DMS114 treated with DMSO at 0.1 percent for 48 hours (cell line): ENCODE data around the gene SERTAD1.
"Not testable (repeated sequence)": the region's sequence is repeated elsewhere in the genome, so short reads cannot be mapped to it uniquely, and the experiment has no call there.

Source experiments
- DNase-seq: peaks from one replicate; lab custom pipeline; 2025; ENCODE audit not compliant: unreplicated experiment; lab: John Stamatoyannopoulos, UW

Gene SERTAD1

DNA sequence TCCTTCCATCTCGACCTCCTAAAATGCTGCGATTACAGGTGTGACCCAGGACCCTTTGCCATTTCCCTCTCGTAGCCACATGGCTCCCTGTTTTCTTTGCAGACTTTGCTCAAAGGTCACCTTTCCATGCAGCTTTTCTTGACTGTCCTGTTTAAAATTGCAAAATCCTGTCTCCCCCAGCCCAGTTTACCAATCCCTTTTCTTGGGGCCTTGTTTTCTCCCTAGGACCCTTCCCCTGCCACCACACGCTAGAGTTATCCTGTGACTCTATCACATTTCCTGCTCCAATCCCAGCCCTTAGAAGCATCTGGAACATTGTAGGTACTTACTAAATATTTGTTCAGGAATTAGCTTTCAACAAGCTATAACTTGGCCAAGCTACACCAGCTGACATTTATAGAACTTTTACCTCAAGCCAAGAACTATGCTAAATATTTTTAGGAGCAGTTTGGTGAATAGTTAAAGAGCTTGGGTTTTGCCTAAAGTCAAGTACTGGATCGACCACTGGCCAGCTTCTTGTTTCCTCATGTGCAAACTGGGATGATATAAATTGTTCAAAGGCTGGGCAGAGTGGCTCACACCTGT is 27.5 kb upstream of the SERTAD1 start:
- DNase-seq, result no peak

DNA sequence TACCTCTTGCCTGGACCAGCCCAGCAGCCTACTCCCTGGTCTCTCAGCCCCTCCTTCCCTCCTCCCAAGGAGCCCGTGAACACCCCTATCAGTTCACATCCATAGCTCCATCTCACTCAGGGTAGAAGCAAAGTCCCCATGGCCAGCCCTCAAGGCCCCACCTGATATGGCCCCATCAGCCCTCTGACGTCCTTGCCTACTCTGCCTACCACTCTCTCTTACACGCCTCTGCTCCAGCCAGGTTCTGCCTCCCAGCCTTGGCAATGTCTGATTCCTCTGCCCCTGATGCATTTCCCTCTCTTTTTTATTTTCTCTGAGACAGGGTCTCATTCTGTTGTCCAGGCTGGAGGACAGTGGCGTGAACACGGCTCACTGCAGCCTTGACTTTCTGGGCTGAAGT is 26.2 kb upstream of the SERTAD1 start:
- no peak for DNase-seq

DNA sequence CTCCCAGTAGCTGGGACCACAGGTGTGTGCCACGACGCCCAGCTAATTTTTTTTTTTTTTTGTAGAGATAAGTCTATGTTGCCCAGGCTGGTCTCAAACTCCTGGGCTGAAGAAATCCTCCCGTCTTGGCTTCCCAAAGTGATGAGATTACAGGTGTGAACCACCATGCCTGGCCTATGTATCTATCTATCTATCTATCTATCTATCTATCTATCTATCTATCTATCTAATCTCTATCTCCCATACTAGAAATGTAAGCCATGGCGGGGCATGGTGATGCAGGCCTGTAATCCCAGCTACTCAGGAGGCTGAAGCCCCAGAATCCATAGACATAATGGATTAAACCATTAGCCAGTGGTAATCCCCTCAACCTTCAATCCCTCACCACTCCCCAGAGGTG is 24.9 kb upstream of the SERTAD1 start:
- no peak for DNase-seq

DNA sequence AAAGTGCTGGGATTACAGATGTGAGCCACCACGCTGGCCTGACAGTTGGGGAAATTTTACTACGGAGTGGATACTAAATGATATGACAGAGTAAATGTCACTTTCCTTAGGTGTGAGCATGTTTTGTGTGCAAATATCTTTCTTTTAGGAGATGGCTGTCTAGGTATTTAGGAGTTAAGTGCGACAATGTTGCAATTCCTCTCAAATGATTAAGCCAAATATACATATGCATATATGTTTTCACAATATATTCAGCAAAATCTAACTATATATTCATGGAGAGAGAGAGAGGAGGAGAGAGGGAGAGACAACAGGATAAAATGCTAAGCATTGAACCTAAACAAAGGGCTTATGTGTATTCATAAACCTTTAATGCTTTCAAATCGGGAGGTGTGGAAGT is 23.7 kb upstream of the SERTAD1 start:
- no peak for DNase-seq

DNA sequence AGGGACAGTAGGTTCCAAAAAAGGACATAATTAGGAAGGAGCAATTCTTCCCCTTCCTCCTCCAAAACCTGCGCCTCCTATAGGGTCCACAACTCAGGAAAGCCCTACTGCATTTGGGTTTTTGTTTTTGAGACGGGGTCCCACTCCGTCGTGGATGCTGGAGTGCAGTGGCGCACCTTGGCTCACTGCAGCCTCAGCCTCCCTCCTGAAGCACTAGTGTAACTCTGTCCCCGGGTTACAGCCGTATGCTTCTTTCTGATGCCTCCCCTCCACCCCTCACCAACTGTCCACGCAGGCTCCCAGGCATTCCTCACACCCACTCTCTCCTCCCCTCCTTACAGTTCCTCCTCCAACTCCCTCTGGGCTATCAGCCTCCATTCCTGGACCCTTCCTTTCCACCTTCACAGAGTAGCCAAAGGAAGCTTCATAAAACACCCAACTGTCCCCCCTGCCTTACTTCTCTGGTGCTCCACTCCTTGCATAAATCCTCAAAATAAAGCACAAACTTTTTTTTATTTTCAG is 20.5 kb upstream of the SERTAD1 start:
- DNase-seq, result no peak

DNA sequence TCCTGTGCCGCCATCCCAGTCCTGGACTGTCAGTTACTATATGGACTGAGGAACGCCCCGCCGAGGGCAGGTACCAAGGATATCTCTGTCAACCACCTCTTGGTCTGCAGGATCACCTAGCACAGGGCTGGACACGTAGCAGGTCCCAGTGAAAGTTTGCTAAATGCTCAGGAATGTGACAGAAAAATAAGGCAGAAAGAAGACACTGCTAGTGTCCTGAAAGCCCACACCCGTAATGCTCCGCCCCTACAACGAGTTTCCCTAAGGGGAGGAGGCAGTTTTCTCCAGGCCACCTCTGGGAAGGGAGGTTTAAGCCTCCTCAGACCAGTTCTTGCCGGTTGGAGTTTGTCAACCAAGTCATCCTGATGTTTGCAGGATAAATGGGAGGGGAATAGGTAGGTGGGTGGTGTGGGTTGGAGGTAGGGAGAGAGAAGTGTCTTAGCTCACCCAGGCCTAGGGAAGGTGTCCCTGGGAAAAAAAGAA is 20.0 kb upstream of the SERTAD1 start:
- DNase-seq, result no peak

DNA sequence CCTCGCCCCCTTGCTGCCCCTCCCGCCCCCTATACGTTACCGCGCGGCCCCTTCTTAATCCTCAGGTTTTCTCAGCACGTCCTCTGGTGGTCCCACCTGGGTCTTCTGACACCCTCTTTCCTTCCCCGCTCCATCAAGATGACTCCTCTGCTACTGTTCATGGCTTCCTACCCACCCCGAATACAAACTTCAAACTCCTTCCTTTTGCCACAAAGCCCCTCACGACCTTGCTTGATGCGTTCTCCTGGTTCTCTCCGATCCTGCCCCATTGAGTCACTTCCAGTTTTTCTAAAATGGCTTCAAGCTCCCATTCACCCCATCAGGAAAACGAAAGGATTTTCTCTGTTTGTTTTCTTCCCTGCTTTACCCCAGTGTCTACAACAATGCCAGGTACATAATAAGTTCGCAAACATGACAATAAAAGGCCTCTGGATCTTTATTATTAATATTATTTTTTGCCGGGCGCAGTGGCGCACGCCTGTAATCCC is 19.1 kb upstream of the SERTAD1 start:
- DNase-seq, result no peak

DNA sequence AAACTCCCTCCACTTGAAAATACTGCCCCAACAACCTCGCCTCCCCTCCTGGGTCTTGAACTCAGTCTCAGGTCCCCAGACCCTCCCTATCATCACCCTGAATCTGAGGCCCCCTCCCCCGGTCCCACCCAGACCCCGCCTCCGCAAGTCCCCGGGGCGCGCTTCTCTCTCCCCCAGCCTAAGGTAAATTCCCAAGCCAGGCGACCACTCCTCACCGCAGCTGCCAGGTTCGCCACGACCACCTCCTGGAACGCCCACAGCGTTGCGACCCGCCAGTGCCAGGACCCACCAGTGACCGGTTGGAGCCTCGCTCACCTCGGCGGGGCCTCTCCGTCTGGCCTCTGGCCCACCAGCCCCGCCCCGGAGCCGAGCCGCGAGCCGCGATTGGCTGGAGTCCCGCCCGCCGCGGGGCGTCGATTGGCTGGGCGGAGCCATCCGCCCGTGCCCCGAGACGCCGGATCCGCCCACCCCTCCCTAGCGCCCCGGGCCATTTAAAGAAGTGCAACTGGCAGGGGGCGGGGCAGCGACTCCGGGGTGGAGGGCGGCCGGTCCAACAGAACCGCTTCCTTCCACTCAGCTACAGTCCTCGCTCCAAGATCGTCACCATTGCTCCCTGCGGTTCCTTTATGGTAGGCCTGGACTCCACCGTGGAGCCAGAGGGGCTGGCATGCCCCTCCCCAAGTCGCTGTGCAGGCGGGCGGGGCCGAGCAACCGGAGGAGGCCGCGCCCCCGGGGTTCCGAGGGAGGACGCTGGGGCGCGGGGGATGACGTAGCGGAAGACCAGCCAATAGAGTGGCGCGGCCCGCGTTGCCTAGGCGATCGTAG is 18.4 kb upstream of the SERTAD1 start, which contains the start of gene SERTAD3:
Gene SERTAD3, minus strand, starts transcription at position 336 of the 825 bp plus-strand sequence. CDS start 2,255 bp downstream, outside the sequence.
- DNase-seq, result peak; percentile 97

DNA sequence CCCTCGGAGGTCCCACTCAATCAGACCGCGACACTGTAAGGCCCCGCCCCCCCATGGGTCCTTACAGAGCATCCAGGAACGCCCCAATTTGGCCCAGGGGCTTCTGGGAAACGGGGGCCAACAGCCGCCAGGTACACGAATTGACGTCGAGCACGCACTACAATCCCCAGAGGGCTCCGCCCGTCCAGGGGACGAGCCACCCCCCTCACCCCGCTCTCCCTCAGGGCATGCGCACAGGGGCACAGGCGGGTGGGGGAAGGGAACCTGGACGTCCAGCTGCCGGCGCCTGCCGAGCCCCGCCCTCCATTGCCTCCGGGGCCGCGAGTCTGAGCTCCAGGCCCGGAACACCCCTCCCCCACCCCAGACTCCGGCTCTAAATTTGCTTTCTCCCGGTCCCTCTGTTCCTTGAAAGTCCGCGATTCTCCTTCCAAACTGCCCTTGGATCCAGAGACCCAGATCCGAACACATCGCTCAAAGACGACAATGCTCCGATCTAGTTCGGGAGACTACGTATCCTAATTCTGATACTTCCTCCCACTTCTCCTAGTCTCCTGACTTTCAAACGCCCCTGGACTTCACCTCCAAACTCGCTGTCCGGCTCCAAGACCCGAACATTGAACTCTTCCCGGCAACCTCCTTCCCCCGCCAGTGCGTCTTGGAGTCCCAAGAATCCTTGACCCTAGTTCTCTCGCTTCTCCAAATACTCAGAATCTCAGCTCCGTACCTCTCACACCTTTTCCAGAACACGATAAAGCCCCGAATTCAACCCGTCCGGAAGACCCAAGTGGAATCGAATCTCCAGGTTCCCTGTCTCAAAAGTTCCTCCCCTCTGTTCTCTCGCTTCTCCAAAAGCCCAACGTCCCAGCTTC is 17.6 kb upstream of the SERTAD1 start:
- peak; percentile 99 for DNase-seq

DNA sequence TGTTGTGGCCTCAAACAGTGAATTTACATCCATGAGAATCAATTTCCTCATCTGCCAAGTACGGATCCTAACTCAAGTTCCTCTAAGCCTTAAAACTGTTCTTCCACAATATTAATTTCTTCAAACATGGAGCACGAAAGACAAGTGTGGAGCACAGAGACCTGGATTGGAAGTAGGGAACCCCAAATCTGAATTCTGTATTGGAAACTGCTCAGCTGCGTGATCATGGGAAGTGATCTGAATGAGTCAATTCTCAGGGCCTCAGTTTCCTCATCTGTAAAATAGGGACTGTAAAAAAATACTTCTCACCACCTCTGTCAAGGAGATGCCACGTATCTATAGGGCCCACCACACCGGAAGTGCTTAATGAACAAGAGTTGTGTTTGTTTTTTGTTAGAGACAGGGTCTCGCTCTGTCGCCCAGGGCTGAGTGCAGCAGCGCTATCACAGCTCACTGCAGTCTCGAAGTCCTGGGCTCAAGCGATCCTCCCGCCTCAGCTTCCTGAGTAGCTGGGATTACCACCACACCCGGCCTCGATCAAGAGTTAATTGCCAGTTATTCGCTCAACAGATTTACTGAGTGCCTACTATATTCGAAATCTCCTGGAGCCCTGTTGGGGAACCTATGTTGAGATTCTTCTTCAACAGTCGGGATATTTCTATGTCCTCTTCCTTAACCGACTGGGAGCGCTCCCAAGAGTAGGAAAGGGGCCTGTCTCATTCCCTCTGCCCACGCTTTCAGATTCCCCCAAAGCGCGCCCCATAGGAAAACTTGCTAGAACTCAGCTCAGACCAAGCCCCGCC is 16.7 kb upstream of the SERTAD1 start:
- DNase-seq, result no peak

DNA sequence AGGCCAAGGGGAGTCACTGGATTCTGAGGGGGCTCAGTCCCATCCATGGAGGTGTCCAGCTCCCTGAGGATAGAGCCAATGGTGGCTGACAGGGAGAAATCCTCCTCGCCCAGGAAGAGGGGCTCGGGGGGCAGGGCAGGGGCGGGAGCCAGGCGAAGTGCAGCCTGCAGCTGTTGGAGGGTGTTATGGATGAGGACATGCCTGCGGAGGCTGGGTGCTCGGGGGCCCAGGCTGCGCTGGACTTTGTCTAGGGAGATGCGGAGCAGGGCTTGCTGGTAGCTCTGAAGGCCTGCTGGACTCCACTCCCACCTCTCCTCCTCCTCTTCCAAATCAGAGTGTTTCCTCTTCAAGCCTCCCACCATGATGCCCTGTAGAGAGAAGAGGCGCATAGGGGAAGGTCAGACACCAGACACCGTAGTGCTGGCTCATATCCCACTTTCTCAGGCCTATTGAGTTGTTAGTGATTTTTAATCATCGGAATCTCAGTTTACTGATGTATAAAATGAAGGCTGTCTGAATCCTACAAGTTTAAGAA is 16.0 kb upstream of the SERTAD1 start:
- no peak for DNase-seq

DNA sequence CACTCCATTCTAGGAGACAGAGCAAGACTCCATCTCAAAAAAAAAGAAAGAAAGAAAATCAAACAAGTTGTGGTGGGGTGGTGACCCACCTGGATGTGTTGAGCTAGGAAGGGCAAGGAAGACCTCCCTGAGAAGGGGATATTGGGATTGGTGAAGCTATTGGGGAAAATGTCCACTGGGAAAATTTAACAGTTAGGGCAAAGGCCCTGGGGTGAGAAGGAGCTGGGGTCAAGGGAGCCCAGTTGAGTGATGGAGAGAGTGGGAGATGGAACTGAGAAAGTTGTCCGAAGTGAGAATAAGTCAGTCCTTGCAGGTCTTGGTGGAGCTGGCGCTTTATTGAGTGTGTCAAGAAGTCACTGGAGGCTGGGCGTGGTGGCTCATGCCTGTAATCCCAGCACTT is 12.5 kb upstream of the SERTAD1 start:
- DNase-seq, result no peak

DNA sequence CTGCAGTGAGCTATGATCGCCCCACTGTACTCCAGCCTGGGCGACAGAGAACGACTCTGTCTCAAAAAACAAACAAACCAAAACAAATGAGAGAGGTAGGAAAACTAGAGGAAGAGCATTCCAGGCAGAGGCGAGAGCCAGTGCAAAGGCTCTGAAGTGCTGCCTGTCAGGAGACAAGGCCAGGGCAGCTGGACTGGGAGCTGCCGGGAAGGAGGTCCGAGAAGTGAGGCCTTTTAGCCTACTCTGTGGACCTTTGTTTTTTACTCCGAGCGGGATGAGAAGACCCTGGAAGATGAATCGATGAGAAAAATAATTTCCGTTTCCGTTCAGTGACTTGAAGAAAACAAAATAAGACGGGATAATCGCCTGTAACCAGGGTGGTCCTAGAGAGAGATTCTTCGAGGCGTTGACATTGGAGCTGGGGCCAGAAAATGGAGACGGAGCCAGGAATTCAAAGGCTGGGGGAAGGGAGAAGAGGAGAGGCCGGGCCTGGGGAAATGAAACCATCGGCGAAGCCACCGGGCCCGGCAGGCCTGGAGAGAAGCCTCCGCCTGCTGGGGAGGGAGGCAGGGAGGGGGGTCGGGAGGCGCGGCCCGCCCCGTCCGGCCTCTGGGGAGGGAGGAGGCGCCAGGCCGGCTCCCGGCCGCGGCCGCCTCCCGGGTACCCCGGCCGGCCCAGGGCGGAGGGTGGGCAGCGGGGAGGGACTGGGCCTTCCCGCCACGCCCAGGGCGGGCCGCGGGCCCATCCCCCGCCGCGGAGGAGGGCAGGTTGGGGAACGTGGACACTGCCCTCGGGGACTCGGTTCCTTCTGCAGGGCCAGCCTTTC is 7.8 kb upstream of the SERTAD1 start:
- peak; percentile 89 for DNase-seq

DNA sequence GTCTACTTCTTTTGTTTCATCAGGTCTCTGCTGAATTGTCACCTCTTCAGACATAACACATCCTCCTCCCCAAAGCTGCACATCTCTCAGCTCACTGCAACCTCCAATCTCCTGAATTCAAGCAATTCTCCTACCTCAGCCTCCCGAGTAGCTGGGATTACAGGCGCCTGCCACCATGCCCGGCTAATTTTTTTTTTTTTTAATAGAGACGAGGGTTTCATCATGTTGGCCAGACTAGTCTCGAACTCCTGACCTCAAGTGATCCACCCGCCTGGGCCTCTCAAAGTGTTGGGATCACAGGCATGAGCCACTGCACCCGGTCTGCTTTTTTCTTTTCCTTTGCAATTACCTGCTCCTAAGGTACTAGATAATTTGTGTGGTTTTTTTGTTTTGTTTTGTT is 7.0 kb upstream of the SERTAD1 start:
- DNase-seq, result not testable (repeated sequence)

DNA sequence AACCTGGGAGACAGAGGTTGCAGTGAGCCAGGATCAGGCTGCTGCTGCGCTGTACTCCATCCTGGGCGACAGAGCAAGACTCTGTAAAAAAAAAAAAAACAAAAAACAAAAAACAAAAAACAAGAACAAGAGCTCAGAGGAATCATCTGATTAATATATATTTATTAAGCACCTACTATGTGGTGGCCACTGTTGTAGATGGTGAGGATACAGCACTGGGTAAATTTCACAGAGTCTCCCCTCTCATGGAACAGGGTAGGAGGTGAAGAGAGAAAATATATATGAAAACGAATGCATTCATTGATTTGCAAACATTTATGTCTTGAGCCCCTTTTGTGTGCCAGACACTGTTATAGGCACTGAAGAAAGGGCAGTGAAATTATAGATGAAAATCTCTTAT is 5.9 kb upstream of the SERTAD1 start:
- no peak for DNase-seq

DNA sequence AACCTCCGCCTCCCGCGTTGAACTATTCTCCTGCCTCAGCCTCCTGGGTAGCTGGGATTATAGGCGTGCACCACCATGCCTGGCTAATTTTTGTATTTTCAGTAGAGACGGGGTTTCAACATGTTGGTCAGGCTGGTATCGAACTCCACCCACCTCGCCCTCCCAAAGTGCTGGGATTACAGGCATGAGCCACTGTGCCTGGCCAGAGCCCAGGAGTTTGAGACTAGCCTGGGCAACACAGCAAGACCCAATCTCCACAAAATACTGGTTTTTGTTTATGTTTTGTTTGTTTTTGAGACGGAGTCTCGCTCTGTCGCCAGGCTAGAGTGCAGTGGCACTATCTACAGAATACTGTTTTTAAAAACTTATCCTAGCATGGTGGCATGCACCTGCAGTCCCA is 4.5 kb upstream of the SERTAD1 start:
- DNase-seq, result not testable (repeated sequence)

DNA sequence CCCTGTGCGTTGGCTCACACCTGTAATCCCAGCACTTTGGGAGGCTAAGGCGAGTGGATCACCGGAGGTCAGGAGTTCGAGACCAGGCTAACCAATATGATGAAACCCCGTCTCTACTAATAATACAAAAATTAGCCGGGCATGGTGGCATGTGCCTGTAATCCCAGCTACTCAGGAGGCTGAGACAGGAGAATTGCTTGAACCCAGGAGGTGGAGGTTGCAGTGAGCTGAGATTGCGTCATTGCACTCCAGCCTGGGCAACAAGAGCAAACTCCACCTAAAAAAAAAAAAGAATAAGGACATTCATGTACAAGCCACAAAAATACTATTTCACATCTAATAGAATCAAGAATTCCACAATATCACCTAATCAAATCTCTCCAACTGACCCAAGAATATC is 2.4 kb upstream of the SERTAD1 start:
- DNase-seq, result not testable (repeated sequence)

DNA sequence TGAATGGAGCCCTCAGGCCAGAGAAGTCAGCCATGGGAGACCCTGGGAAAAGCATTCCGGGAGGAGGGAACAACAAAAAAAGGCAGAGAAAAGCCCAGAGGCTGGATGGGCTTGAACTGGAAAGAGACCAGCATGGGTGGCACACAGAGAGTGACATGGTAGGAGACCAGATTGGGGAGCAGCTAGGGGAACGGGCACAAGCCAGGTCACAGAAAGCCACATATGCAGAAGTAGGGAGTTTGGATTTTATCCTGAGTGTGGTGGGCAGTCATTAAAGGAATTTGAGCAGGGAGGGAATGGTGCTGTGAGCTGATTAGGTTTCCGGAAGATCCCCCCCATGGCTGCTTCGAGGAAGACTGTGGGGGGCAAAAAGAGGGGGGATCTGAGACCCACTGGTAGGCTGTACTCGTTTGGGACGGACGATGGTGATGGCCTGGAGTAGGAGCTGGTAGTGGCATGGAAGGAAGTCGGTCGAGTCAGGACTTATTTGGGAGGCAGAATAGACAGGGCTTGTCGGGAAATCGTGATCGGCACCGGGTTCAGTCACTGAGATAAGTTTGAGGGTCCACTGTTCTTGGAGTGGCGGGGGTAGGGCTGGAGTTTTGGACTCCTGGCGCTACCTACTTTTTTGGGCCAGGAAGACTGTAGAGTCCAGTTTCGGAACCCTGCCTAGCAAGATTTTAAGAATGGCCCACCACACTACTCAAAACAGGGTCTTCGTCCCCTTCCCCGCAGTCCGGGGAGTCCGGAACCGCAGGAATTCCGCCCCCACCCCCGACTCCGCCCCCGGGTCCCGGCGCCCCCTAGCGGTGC is 949 bp downstream of the SERTAD1 start:
- peak; percentile 53 for DNase-seq
